Stimulated activated CD4-positive, alpha-beta T cell treated with anti-CD3 and anti-CD28 coated beads, Interleukin-4, amount 100 ng/mL, for 24 hours (primary cell): ENCODE data around the gene PDX1.

Experiments
- DNase-seq: peaks from one replicate; pipeline ENCODE4 v3.0.0-alpha.2; 2020

PDX1 gene

GRCh38 chr13:27922883-27923612 lies 3.2 kb downstream of the PDX1 start:
- DNase-seq = no peak

GRCh38 chr13:27923794-27924528 lies 4.2 kb downstream of the PDX1 start:
- no peak for DNase-seq

- DNase-seq = no peak
Observed at GRCh38 chr13:27924529-27925141, 4.8 kb downstream of the PDX1 start.

- no peak for DNase-seq
Observed at GRCh38 chr13:27925220-27925991, 5.6 kb downstream of the PDX1 start.

- DNase-seq = no peak
Observed at GRCh38 chr13:27926644-27927434, 7.0 kb downstream of the PDX1 start.

- DNase-seq = no peak
Observed at GRCh38 chr13:27927444-27928352, 7.9 kb downstream of the PDX1 start.

- DNase-seq = no peak
Observed at GRCh38 chr13:27928353-27928804, 8.6 kb downstream of the PDX1 start.

- no peak for DNase-seq
Observed at GRCh38 chr13:27928805-27929753, 9.3 kb downstream of the PDX1 start.

GRCh38 chr13:27929868-27930267 lies 10.1 kb downstream of the PDX1 start:
- no peak for DNase-seq

GRCh38 chr13:27933118-27933517 lies 13.3 kb downstream of the PDX1 start:
- no peak for DNase-seq

- no peak for DNase-seq
Observed at GRCh38 chr13:27933580-27934328, 14.0 kb downstream of the PDX1 start.

- DNase-seq = no peak
Observed at GRCh38 chr13:27942972-27943371, 23.2 kb downstream of the PDX1 start.

GRCh38 chr13:27952876-27953675 lies 33.3 kb downstream of the PDX1 start:
- no peak for DNase-seq

GRCh38 chr13:27953676-27954405 lies 34.0 kb downstream of the PDX1 start:
- peak; percentile 62 for DNase-seq

GRCh38 chr13:27954406-27954851 lies 34.6 kb downstream of the PDX1 start:
- DNase-seq = no peak

GRCh38 chr13:27955014-27955591 lies 35.3 kb downstream of the PDX1 start:
- no peak for DNase-seq
